ENCODE data around the gene UBALD2. TPM values are rescaled to one million over a fixed set of nuclear protein-coding genes. Genes with fewer than 3 reads are reported as not detected.
A peak's percentile ranks its signal among the peaks of the same experiment; 100 is the strongest.
"Not testable (repeated sequence)": the region's sequence is repeated elsewhere in the genome, so short reads cannot be mapped to it uniquely, and the experiment has no call there.

Gene UBALD2
- total and polyA plus RNA-seq, 3 donors from 2014 or later = 13.6 to 48.7 (median 16.7) TPM

- H3K27me3 ChIP-seq = no peaks in the 10 kb centered on the region
- peaks cover 29% of the 10 kb centered on the region for H3K4me1 ChIP-seq
- intact Hi-C loops (cut with DNase I; ENCODE audit: low total_unique reads) = no loop called here
- no peak for DNase-seq
- no peaks in the 10 kb centered on the region for H3K9me3 ChIP-seq
- H3K4me3 ChIP-seq = no peak overlapping the region
- 88 to 98% methylated on average over 4 of the region's 4 CpGs for WGBS, 2 donors
- TF ChIP-seq CTCF (IDR thresholded peaks at IDR 0.05) = no peak
- TF ChIP-seq POLR2A (IDR thresholded peaks at IDR 0.05) = no peak
- peak overlapping the region in 1 of 2 donors; percentile 76 for H3K27ac ChIP-seq
- H3K36me3 ChIP-seq (ENCODE audit: low read depth, missing control alignments) = no peaks in the 10 kb centered on the region
Observed at GRCh38 chr17:76267051-76267576, 2.0 kb downstream of the UBALD2 start.

GRCh38 chr17:76267581-76268001 is 2.4 kb downstream of the UBALD2 start:
- intact Hi-C loops (cut with DNase I; ENCODE audit: low total_unique reads); H3K27me3 ChIP-seq; H3K4me3 ChIP-seq; DNase-seq; H3K9me3 ChIP-seq; H3K36me3 ChIP-seq (ENCODE audit: low read depth, missing control alignments): not testable (repeated sequence)
- H3K27ac ChIP-seq = peak overlapping the region; percentile 36 to 71
- peaks cover 34% of the 10 kb centered on the region for H3K4me1 ChIP-seq
- WGBS, 2 donors = 90 to 93% methylated on average over 13 of the region's 13 CpGs

GRCh38 chr17:76268015-76268749 is 3.0 kb downstream of the UBALD2 start:
- DNase-seq = peak; percentile 57
- Histone ChIP-seq H3K27ac (peak overlapping the region; percentile 36 to 71), H3K4me1 (peaks cover 36% of the 10 kb centered on the region), H3K4me3 (no peak overlapping the region), H3K27me3 (no peaks in the 10 kb centered on the region), H3K9me3 (no peaks in the 10 kb centered on the region), H3K36me3 (ENCODE audit: low read depth, missing control alignments) (no peaks in the 10 kb centered on the region)
- 51 to 53% methylated on average over 4 to 9 of the region's 9 CpGs for WGBS, 2 donors
- intact Hi-C loops (cut with DNase I; ENCODE audit: low total_unique reads) = no loop called here
- TF ChIP-seq POLR2A (IDR thresholded peaks at IDR 0.05) (no peak), CTCF (IDR thresholded peaks at IDR 0.05) (no peak)

GRCh38 chr17:76268991-76269981 is 4.1 kb downstream of the UBALD2 start:
- DNase-seq = no peak
- intact Hi-C loops (cut with DNase I; ENCODE audit: low total_unique reads) = no loop called here
- Histone ChIP-seq H3K4me3 (no peak overlapping the region), H3K36me3 (ENCODE audit: low read depth, missing control alignments) (no peaks in the 10 kb centered on the region), H3K9me3 (no peaks in the 10 kb centered on the region), H3K27me3 (no peaks in the 10 kb centered on the region), H3K27ac (no peak overlapping the region), H3K4me1 (peaks cover 35% of the 10 kb centered on the region)
- TF ChIP-seq CTCF (IDR thresholded peaks at IDR 0.05) = no peak
- TF ChIP-seq POLR2A (IDR thresholded peaks at IDR 0.05) = no peak
- WGBS, 2 donors = 80 to 82% methylated on average over 10 to 12 of the region's 12 CpGs

GRCh38 chr17:76270127-76270592 is 5.0 kb downstream of the UBALD2 start:
- intact Hi-C loops (cut with DNase I; ENCODE audit: low total_unique reads) = no loop called here
- TF ChIP-seq POLR2A (IDR thresholded peaks at IDR 0.05) (no peak), CTCF (IDR thresholded peaks at IDR 0.05) (no peak)
- WGBS, 2 donors = 86 to 93% methylated on average over 12 to 26 of the region's 26 CpGs

More at GRCh38 chr17:76270127-76270592, 5.0 kb downstream of the UBALD2 start:
- H3K36me3 ChIP-seq (ENCODE audit: low read depth, missing control alignments) = no peaks in the 10 kb centered on the region
- no peaks in the 10 kb centered on the region for H3K27me3 ChIP-seq
- no peak overlapping the region for H3K27ac ChIP-seq
- no peaks in the 10 kb centered on the region for H3K9me3 ChIP-seq
- no peak for DNase-seq
- H3K4me3 ChIP-seq = no peak overlapping the region
- peaks cover 32% of the 10 kb centered on the region for H3K4me1 ChIP-seq
